MM.1S (cell line): ENCODE data around the gene IRAK4.

Source experiments
- DNase-seq: peaks from one replicate; pipeline ENCODE4 v3.0.0-alpha.2; 2015
- H2AFZ ChIP-seq: fragments of 300-600 bp; sonication (generic); 2 replicates; pipeline ENCODE4 v1.6.0; 2016; ENCODE audit warnings: antibody characterized with exemption, low read length
- H3F3A ChIP-seq: fragments of 300-600 bp; sonication (generic); 2 replicates; pipeline ENCODE4 v1.6.1; 2016; ENCODE audit warnings: mild to moderate bottlenecking, antibody characterized with exemption, low read length, moderate library complexity, mixed read lengths; ENCODE audit not compliant: insufficient read depth
- H3K27ac ChIP-seq: fragments of 300-600 bp; sonication (generic); 2 replicates; pipeline ENCODE4 v1.5.1; 2016; ENCODE audit warnings: mild to moderate bottlenecking, low read length
- H3K27me3 ChIP-seq: fragments of 300-600 bp; sonication (generic); replicated peaks from 2 replicates; pipeline ENCODE4 v1.6.0; 2016; ENCODE audit warnings: low read length; ENCODE audit not compliant: insufficient read depth
- H3K36me3 ChIP-seq: fragments of 300-600 bp; sonication (generic); replicated peaks from 2 replicates; pipeline ENCODE4 v1.6.1; 2016; ENCODE audit warnings: mild to moderate bottlenecking, low read length, mixed read lengths; ENCODE audit not compliant: insufficient read depth
- H3K4me1 ChIP-seq: fragments of 300-600 bp; sonication (generic); 2 replicates; pipeline ENCODE4 v1.6.1; 2016; ENCODE audit warnings: low read length, mixed read lengths
- H3K4me2 ChIP-seq: fragments of 300-600 bp; sonication (generic); 2 replicates; pipeline ENCODE4 v1.6.0; 2016; ENCODE audit warnings: low read depth, low read length
- H3K4me3 ChIP-seq: fragments of 300-600 bp; sonication (generic); 2 replicates; pipeline ENCODE4 v1.5.1; 2016; ENCODE audit warnings: low read length, mixed read lengths
- H3K79me2 ChIP-seq: fragments of 300-600 bp; sonication (generic); 2 replicates; pipeline ENCODE4 v1.6.1; 2016; ENCODE audit warnings: mixed run types, low read length, mixed read lengths
- H3K9ac ChIP-seq: fragments of 300-600 bp; sonication (generic); 2 replicates; pipeline ENCODE4 v1.6.1; 2016; ENCODE audit warnings: low read length, mixed read lengths
- H3K9me2 ChIP-seq: fragments of 300-600 bp; sonication (generic); replicated peaks from 2 replicates; pipeline ENCODE4 v1.6.1; 2016; ENCODE audit warnings: mild to moderate bottlenecking, low read length, mixed read lengths; ENCODE audit not compliant: insufficient read depth
- H3K9me3 ChIP-seq: fragments of 300-600 bp; sonication (generic); replicated peaks from 2 replicates; pipeline ENCODE4 v1.6.1; 2016; ENCODE audit warnings: mild to moderate bottlenecking, low read length, mixed read lengths; ENCODE audit not compliant: insufficient read depth
- H4K20me1 ChIP-seq: fragments of 300-600 bp; sonication (generic); 2 replicates; pipeline ENCODE4 v1.6.1; 2016; ENCODE audit warnings: mild to moderate bottlenecking, low read length, moderate library complexity, mixed read lengths; ENCODE audit not compliant: insufficient read depth
- CTCF ChIP-seq: fragments of 300-600 bp; sonication (generic); IDR thresholded peaks from 2 replicates; pipeline ENCODE4 v1.5.1; 2016; ENCODE audit warnings: antibody characterized with exemption, low read length, mixed read lengths
- EZH2 ChIP-seq: fragments of 300-600 bp; sonication (generic); optimal IDR thresholded peaks from 2 replicates; pipeline ENCODE3; 2017; ENCODE audit warnings: low read depth, mild to moderate bottlenecking, antibody characterized with exemption, low read length, mixed read lengths
- EZH2phosphoT487 ChIP-seq: fragments of 300-600 bp; sonication (generic); IDR thresholded peaks from 2 replicates; pipeline ENCODE4 v1.6.1; 2018; ENCODE audit warnings: antibody characterized with exemption, low read length

The IRAK4 gene

GRCh38 chr12:43723134-43723533 lies 35.6 kb upstream of the IRAK4 start:
- no peaks in the 10 kb centered on the region for H3K9me3 ChIP-seq
- H3K36me3 ChIP-seq, result no peaks in the 10 kb centered on the region
- TF ChIP-seq EZH2phosphoT487 (no peak), CTCF (no peak), EZH2 (no peak)
- H4K20me1 ChIP-seq, result no peaks in the 10 kb centered on the region
- H3K79me2 ChIP-seq, result no peaks in the 10 kb centered on the region
- no peak for DNase-seq
- H3K9me2 ChIP-seq, result no peaks in the 10 kb centered on the region
- no peaks in the 10 kb centered on the region for H3F3A ChIP-seq
- H2AFZ ChIP-seq, result no peak overlapping the region
- no peaks in the 10 kb centered on the region for H3K4me1 ChIP-seq
- H3K27ac ChIP-seq, result no peak overlapping the region
- H3K27me3 ChIP-seq, result no peaks in the 10 kb centered on the region
- H3K9ac ChIP-seq, result no peak overlapping the region
- no peak overlapping the region for H3K4me3 ChIP-seq
- H3K4me2 ChIP-seq, result no peak overlapping the region

- TF ChIP-seq EZH2 (no peak), CTCF (peak; percentile 33; the same call in 1 of the 2 replicates), EZH2phosphoT487 (no peak)
- Histone ChIP-seq H3K4me3 (no peak overlapping the region), H3K9ac (no peak overlapping the region), H2AFZ (no peak overlapping the region), H3K36me3 (no peaks in the 10 kb centered on the region), H3K79me2 (no peaks in the 10 kb centered on the region), H4K20me1 (no peaks in the 10 kb centered on the region), H3K4me1 (no peaks in the 10 kb centered on the region), H3K4me2 (no peak overlapping the region), H3F3A (no peaks in the 10 kb centered on the region), H3K27me3 (no peaks in the 10 kb centered on the region), H3K9me3 (no peaks in the 10 kb centered on the region), H3K9me2 (no peaks in the 10 kb centered on the region), H3K27ac (no peak overlapping the region)
- peak; percentile 12 for DNase-seq
Observed at GRCh38 chr12:43728117-43728516, 30.6 kb upstream of the IRAK4 start.

GRCh38 chr12:43728698-43729097 lies 30.1 kb upstream of the IRAK4 start:
- Histone ChIP-seq H2AFZ (no peak overlapping the region), H4K20me1 (no peaks in the 10 kb centered on the region), H3K79me2 (no peaks in the 10 kb centered on the region), H3K9ac (no peak overlapping the region), H3K9me3 (no peaks in the 10 kb centered on the region), H3K9me2 (no peaks in the 10 kb centered on the region), H3K4me2 (no peak overlapping the region), H3F3A (no peaks in the 10 kb centered on the region), H3K36me3 (peaks cover 2% of the 10 kb centered on the region; the same call in 1 of the 2 replicates), H3K4me3 (no peak overlapping the region), H3K27ac (no peak overlapping the region), H3K4me1 (no peaks in the 10 kb centered on the region), H3K27me3 (no peaks in the 10 kb centered on the region)
- TF ChIP-seq CTCF, result no peak
- no peak for TF ChIP-seq EZH2
- no peak for TF ChIP-seq EZH2phosphoT487
- no peak for DNase-seq
